ENCODE data around the gene TPSD1.
"Not testable (repeated sequence)": the region's sequence is repeated elsewhere in the genome, so short reads cannot be mapped to it uniquely, and the experiment has no call there.

Gene TPSD1

DNA sequence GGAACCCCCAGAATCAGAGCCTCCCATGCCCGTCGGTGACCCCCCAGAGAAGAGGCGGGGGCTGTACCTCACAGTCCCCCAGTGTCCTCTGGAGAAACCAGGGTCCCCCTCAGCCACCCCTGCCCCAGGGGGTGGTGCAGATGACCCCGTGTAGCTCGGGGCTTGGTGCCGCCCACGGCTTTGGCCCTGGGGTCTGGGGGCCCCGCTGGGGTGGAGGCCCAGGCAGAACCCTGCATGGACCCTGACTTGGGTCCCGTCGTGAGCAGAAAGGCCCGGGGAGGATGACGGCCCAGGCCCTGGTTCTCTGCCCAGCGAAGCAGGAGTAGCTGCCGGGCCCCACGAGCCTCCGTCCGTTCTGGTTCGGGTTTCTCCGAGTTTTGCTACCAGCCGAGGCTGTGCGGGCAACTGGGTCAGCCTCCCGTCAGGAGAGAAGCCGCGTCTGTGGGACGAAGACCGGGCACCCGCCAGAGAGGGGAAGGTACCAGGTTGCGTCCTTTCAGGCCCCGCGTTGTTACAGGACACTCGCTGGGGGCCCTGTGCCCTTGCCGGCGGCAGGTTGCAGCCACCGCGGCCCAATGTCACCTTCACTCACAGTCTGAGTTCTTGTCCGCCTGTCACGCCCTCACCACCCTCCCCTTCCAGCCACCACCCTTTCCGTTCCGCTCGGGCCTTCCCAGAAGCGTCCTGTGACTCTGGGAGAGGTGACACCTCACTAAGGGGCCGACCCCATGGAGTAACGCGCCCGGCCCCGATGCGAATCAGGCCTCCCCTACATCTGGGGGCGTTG lies 34.8 kb upstream of the TPSD1 start:
- Histone ChIP-seq H3K4me1 (ENCODE audit: control insufficient read depth in 1 of 2, insufficient read depth in 2 of 2, low read length in 2 of 2) (no peaks in the 10 kb centered on the region), H3K4me3 (ENCODE audit: low read depth in 1 of 2, low read length in 2 of 2) (no peak overlapping the region), H3K36me3 (ENCODE audit: control insufficient read depth in 1 of 2, insufficient read depth in 2 of 2, low read length in 2 of 2) (no peaks in the 10 kb centered on the region), H3K27me3 (ENCODE audit: control insufficient read depth in 1 of 2, insufficient read depth in 2 of 2, low read length in 2 of 2) (peaks cover 0 to 3% of the 10 kb centered on the region in 2 donors), H3K27ac (ENCODE audit: low read depth, low read length) (no peak overlapping the region), H3K9ac (ENCODE audit: low read depth in 1 of 2, low read length in 2 of 2) (no peak overlapping the region), H3K9me3 (ENCODE audit: control insufficient read depth in 1 of 2, low read length in 2 of 2) (no peaks in the 10 kb centered on the region)

GRCh38 chr16:1221628-1222552 lies 34.0 kb upstream of the TPSD1 start:
- H3K36me3 ChIP-seq (ENCODE audit: control insufficient read depth in 1 of 2, insufficient read depth in 2 of 2, low read length in 2 of 2): no peaks in the 10 kb centered on the region
- H3K4me1 ChIP-seq (ENCODE audit: control insufficient read depth in 1 of 2, insufficient read depth in 2 of 2, low read length in 2 of 2): no peaks in the 10 kb centered on the region
- peaks cover 0 to 3% of the 10 kb centered on the region in 2 donors for H3K27me3 ChIP-seq (ENCODE audit: control insufficient read depth in 1 of 2, insufficient read depth in 2 of 2, low read length in 2 of 2)
- no peaks in the 10 kb centered on the region for H3K9me3 ChIP-seq (ENCODE audit: control insufficient read depth in 1 of 2, low read length in 2 of 2)
- no peak overlapping the region for H3K27ac ChIP-seq (ENCODE audit: low read depth, low read length)
- no peak overlapping the region for H3K9ac ChIP-seq (ENCODE audit: low read depth in 1 of 2, low read length in 2 of 2)
- no peak overlapping the region for H3K4me3 ChIP-seq (ENCODE audit: low read depth in 1 of 2, low read length in 2 of 2)

DNA sequence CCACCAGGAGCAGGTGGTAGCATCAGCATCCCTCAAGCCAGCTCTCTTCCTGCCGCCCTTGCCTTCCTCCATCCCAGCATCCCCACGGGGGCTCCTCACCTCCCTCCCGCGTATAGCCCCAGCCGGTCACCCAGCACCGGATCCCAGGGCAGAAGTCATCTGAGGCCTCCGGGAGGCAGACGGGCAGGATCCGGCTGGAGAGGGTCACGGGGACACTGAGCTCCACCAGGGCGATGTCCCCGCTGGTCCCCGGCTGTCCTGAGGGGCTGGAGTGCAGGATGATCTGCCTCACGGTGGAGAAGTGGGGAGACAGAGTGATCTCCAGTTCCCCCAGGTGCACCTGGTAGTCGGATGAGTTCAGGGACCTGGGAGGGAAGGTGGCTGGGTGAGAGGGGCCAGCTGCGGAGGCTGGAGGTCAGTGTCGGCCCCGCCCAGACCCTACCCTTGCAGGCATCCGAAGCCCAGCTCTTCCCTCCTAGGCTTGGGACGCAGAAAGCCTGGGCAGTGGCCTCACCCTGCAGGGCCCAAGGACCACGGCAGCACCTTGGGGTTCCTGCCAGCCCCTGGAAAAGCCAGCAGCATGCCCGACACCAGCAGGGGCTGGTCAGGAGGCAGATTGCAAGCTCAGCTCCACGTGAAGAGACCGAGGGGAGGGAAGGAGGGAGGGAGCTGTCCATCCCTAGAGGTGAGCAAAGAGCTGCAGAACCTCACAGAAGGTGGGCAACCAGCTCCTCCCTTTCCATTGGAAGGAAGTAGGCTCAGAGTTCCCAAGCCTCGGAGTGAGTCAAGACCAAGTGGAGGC lies 33.1 kb upstream of the TPSD1 start:
- H3K27me3 ChIP-seq (ENCODE audit: control insufficient read depth in 1 of 2, insufficient read depth in 2 of 2, low read length in 2 of 2): peaks cover 0 to 3% of the 10 kb centered on the region in 2 donors
- no peak overlapping the region for H3K9ac ChIP-seq (ENCODE audit: low read depth in 1 of 2, low read length in 2 of 2)
- H3K4me3 ChIP-seq (ENCODE audit: low read depth in 1 of 2, low read length in 2 of 2): no peak overlapping the region
- H3K4me1 ChIP-seq (ENCODE audit: control insufficient read depth in 1 of 2, insufficient read depth in 2 of 2, low read length in 2 of 2): no peaks in the 10 kb centered on the region
- no peaks in the 10 kb centered on the region for H3K36me3 ChIP-seq (ENCODE audit: control insufficient read depth in 1 of 2, insufficient read depth in 2 of 2, low read length in 2 of 2)
- no peaks in the 10 kb centered on the region for H3K9me3 ChIP-seq (ENCODE audit: control insufficient read depth in 1 of 2, low read length in 2 of 2)
- no peak overlapping the region for H3K27ac ChIP-seq (ENCODE audit: low read depth, low read length)

DNA sequence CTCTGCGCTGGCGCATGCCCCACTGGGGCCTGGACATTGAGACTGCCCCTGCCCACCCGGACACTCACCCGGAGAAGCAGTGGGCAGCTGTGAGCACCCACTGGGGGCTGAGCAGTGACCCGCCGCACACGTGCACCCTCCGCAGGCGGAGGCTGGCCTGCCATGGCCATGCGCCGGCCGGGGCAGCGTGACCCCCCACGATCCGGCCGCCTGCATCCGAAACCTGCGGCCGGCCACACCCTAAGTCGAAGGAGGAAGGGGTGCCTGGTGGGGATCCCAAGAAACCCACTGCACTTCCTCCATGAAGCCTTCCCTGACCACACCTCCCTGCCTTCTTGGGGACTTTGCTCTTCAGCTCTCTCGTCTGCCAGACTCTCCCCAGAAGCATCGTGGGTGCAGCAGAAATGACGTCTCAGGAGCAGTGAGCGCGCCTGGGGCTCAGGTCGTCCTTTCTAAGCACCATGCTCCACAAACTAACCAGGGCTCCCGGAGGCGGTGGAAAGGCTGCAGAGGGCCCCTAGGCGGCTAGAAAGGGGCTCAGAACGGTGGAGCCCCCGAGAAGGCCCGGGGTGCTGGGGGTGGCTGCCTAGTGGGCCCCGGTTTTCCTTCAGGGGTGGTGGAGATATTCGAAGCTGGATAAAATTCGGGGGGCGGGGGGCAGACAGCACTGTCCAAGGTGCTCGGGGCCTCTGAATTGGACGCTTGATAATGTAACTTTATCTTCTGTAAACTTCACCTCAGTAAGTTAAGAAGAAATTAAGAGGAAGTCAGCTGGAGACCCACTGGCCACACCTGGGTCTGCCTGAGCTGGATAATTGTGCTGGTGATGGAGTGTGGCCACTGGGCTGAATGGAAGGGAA lies 32.3 kb upstream of the TPSD1 start:
- Histone ChIP-seq H3K27ac (ENCODE audit: low read depth, low read length) (no peak overlapping the region), H3K9me3 (ENCODE audit: control insufficient read depth in 1 of 2, low read length in 2 of 2) (no peaks in the 10 kb centered on the region), H3K4me1 (ENCODE audit: control insufficient read depth in 1 of 2, insufficient read depth in 2 of 2, low read length in 2 of 2) (no peaks in the 10 kb centered on the region), H3K4me3 (ENCODE audit: low read depth in 1 of 2, low read length in 2 of 2) (no peak overlapping the region), H3K36me3 (ENCODE audit: control insufficient read depth in 1 of 2, insufficient read depth in 2 of 2, low read length in 2 of 2) (no peaks in the 10 kb centered on the region), H3K9ac (ENCODE audit: low read depth in 1 of 2, low read length in 2 of 2) (no peak overlapping the region), H3K27me3 (ENCODE audit: control insufficient read depth in 1 of 2, insufficient read depth in 2 of 2, low read length in 2 of 2) (peaks cover 0 to 3% of the 10 kb centered on the region in 2 donors)

DNA sequence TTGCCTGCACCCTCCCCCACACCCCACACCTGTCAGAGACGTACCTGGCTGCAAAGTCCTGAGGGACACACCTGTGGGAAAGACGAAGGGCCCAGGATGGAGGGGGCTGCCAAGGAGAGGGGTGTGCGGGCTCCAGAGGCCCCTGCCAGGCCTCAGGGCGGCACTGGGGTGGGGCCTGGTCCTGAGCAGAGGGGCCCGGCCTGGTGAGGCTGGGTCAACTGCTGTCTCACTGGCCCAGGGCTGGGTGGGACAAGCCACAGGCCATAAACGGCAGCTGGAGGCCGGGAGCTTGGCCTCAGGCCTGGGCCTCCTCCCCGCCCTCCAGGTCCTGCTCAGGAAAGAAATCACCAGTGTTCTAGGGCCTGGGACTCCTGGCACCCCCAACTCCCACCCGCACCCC lies 31.3 kb upstream of the TPSD1 start:
- no peaks in the 10 kb centered on the region for H3K36me3 ChIP-seq (ENCODE audit: control insufficient read depth in 1 of 2, insufficient read depth in 2 of 2, low read length in 2 of 2)
- H3K9ac ChIP-seq (ENCODE audit: low read depth in 1 of 2, low read length in 2 of 2): no peak overlapping the region
- H3K27ac ChIP-seq (ENCODE audit: low read depth, low read length): no peak overlapping the region
- no peaks in the 10 kb centered on the region for H3K4me1 ChIP-seq (ENCODE audit: control insufficient read depth in 1 of 2, insufficient read depth in 2 of 2, low read length in 2 of 2)
- H3K9me3 ChIP-seq (ENCODE audit: control insufficient read depth in 1 of 2, low read length in 2 of 2): no peaks in the 10 kb centered on the region
- peaks cover 0 to 3% of the 10 kb centered on the region in 2 donors for H3K27me3 ChIP-seq (ENCODE audit: control insufficient read depth in 1 of 2, insufficient read depth in 2 of 2, low read length in 2 of 2)
- H3K4me3 ChIP-seq (ENCODE audit: low read depth in 1 of 2, low read length in 2 of 2): no peak overlapping the region

DNA sequence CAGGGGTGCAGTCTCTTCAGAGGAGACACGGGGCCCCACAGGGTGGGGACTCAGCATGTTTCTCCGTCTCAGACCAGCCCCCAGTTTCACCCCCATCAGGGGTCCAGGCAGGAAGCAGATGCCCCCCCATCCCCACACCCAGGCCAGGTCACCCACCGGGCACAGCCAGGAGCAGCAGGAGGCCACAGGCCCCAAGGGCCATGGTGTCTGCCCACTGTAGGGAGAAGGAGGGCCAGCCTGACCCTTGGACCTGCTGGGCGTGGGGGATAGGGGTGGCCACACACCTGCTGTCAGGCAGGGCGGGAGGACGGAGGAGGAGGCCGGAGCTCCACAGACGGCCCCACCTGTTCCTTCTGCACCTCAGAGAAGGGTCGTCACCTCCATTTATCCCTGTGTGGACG lies 30.8 kb upstream of the TPSD1 start, which contains the start of gene TPSG1:
TPSG1 (minus strand) TSS at position 218 of the 401 bp plus-strand sequence; CDS start at position 202, 16 bp downstream.
- peaks cover 0 to 3% of the 10 kb centered on the region in 2 donors for H3K27me3 ChIP-seq (ENCODE audit: control insufficient read depth in 1 of 2, insufficient read depth in 2 of 2, low read length in 2 of 2)
- H3K9ac ChIP-seq (ENCODE audit: low read depth in 1 of 2, low read length in 2 of 2): no peak within 1 kb of the TSS
- no peak within 1 kb of the TSS for H3K4me3 ChIP-seq (ENCODE audit: low read depth in 1 of 2, low read length in 2 of 2)
- no peak within 1 kb of the TSS for H3K27ac ChIP-seq (ENCODE audit: low read depth, low read length)
- no peaks in the 10 kb centered on the region for H3K9me3 ChIP-seq (ENCODE audit: control insufficient read depth in 1 of 2, low read length in 2 of 2)
- H3K4me1 ChIP-seq (ENCODE audit: control insufficient read depth in 1 of 2, insufficient read depth in 2 of 2, low read length in 2 of 2): no peaks in the 10 kb centered on the region
- H3K36me3 ChIP-seq (ENCODE audit: control insufficient read depth in 1 of 2, insufficient read depth in 2 of 2, low read length in 2 of 2): no peaks in the 10 kb centered on the region

GRCh38 chr16:1225728-1226311 lies 30.0 kb upstream of the TPSD1 start:
- not testable (repeated sequence) for H3K27me3 ChIP-seq (ENCODE audit: control insufficient read depth in 1 of 2, insufficient read depth in 2 of 2, low read length in 2 of 2); H3K4me1 ChIP-seq (ENCODE audit: control insufficient read depth in 1 of 2, insufficient read depth in 2 of 2, low read length in 2 of 2); H3K36me3 ChIP-seq (ENCODE audit: control insufficient read depth in 1 of 2, insufficient read depth in 2 of 2, low read length in 2 of 2); H3K9me3 ChIP-seq (ENCODE audit: control insufficient read depth in 1 of 2, low read length in 2 of 2); H3K9ac ChIP-seq (ENCODE audit: low read depth in 1 of 2, low read length in 2 of 2); H3K27ac ChIP-seq (ENCODE audit: low read depth, low read length); H3K4me3 ChIP-seq (ENCODE audit: low read depth in 1 of 2, low read length in 2 of 2)

DNA sequence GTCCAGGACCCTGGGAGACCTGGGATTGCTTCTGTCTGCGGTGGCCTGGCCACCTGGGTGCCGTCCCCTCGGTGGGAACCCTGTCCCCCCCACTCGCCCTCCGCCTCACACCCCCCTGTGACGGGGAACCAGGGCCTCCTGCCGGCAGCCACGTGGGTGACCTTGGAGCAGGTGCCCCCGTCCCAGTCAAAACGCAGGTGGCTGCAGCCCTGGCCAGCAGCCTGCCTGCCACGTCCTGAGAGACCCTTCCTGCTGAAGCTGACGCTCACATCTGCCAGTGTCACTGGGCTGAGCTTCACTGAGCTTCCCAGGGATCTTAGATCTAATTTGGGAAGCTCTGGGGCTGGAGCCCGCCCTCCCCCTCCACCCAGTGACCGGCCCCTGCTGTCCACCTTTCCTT lies 29.2 kb upstream of the TPSD1 start:
- H3K9ac ChIP-seq (ENCODE audit: low read depth in 1 of 2, low read length in 2 of 2); H3K27me3 ChIP-seq (ENCODE audit: control insufficient read depth in 1 of 2, insufficient read depth in 2 of 2, low read length in 2 of 2); H3K9me3 ChIP-seq (ENCODE audit: control insufficient read depth in 1 of 2, low read length in 2 of 2); H3K36me3 ChIP-seq (ENCODE audit: control insufficient read depth in 1 of 2, insufficient read depth in 2 of 2, low read length in 2 of 2); H3K4me1 ChIP-seq (ENCODE audit: control insufficient read depth in 1 of 2, insufficient read depth in 2 of 2, low read length in 2 of 2); H3K4me3 ChIP-seq (ENCODE audit: low read depth in 1 of 2, low read length in 2 of 2); H3K27ac ChIP-seq (ENCODE audit: low read depth, low read length): not testable (repeated sequence)

- H3K4me1 ChIP-seq (ENCODE audit: control insufficient read depth in 1 of 2, insufficient read depth in 2 of 2, low read length in 2 of 2); H3K9me3 ChIP-seq (ENCODE audit: control insufficient read depth in 1 of 2, low read length in 2 of 2); H3K27me3 ChIP-seq (ENCODE audit: control insufficient read depth in 1 of 2, insufficient read depth in 2 of 2, low read length in 2 of 2); H3K27ac ChIP-seq (ENCODE audit: low read depth, low read length); H3K4me3 ChIP-seq (ENCODE audit: low read depth in 1 of 2, low read length in 2 of 2); H3K9ac ChIP-seq (ENCODE audit: low read depth in 1 of 2, low read length in 2 of 2); H3K36me3 ChIP-seq (ENCODE audit: control insufficient read depth in 1 of 2, insufficient read depth in 2 of 2, low read length in 2 of 2): not testable (repeated sequence)
Observed at GRCh38 chr16:1228227-1228626, 27.6 kb upstream of the TPSD1 start.
